ENCODE measurements around the gene FCHO2. TPM values are rescaled to one million over a fixed set of nuclear protein-coding genes. Genes with fewer than 3 reads are reported as not detected.
"Not testable (repeated sequence)": the region's sequence is repeated elsewhere in the genome, so short reads cannot be mapped to it uniquely, and the experiment has no call there.

FCHO2 gene
- total RNA-seq, 1 donor from 2014 or later, result 13.3 TPM

- Mint-ChIP-seq H3K36me3 (ENCODE audit: unreplicated experiment) (no peaks in the 10 kb centered on the region), H3K4me3 (ENCODE audit: unreplicated experiment) (no peak overlapping the region), H3K9me3 (ENCODE audit: unreplicated experiment) (peaks cover 10% of the 10 kb centered on the region), H3K27me3 (ENCODE audit: unreplicated experiment) (peaks cover 6% of the 10 kb centered on the region), H3K27ac (ENCODE audit: unreplicated experiment) (no peak overlapping the region), H3K4me1 (ENCODE audit: low read depth, unreplicated experiment) (no peaks in the 10 kb centered on the region)
- TF ChIP-seq, protein P1, sequence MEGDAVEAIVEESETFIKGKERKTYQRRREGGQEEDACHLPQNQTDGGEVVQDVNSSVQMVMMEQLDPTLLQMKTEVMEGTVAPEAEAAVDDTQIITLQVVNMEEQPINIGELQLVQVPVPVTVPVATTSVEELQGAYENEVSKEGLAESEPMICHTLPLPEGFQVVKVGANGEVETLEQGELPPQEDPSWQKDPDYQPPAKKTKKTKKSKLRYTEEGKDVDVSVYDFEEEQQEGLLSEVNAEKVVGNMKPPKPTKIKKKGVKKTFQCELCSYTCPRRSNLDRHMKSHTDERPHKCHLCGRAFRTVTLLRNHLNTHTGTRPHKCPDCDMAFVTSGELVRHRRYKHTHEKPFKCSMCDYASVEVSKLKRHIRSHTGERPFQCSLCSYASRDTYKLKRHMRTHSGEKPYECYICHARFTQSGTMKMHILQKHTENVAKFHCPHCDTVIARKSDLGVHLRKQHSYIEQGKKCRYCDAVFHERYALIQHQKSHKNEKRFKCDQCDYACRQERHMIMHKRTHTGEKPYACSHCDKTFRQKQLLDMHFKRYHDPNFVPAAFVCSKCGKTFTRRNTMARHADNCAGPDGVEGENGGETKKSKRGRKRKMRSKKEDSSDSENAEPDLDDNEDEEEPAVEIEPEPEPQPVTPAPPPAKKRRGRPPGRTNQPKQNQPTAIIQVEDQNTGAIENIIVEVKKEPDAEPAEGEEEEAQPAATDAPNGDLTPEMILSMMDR (IDR thresholded peaks at IDR 0.05; ENCODE audit: partially characterized antibody, unreplicated experiment), result no peak
- DNase-seq, result no peak
These were observed 34.0 kb upstream of the FCHO2 start for GRCh38 chr5:72921886-72922285.

GRCh38 chr5:72922422-72922821, 33.4 kb upstream of the FCHO2 start:
- Mint-ChIP-seq H3K9me3 (ENCODE audit: unreplicated experiment) (peaks cover 12% of the 10 kb centered on the region), H3K4me1 (ENCODE audit: low read depth, unreplicated experiment) (no peaks in the 10 kb centered on the region), H3K27ac (ENCODE audit: unreplicated experiment) (no peak overlapping the region), H3K4me3 (ENCODE audit: unreplicated experiment) (no peak overlapping the region), H3K27me3 (ENCODE audit: unreplicated experiment) (peaks cover 6% of the 10 kb centered on the region), H3K36me3 (ENCODE audit: unreplicated experiment) (no peaks in the 10 kb centered on the region)
- no peak for DNase-seq
- TF ChIP-seq, protein P1 (IDR thresholded peaks at IDR 0.05; ENCODE audit: partially characterized antibody, unreplicated experiment), result no peak

- DNase-seq, result no peak
- Mint-ChIP-seq H3K4me1 (ENCODE audit: low read depth, unreplicated experiment) (no peaks in the 10 kb centered on the region), H3K27me3 (ENCODE audit: unreplicated experiment) (peaks cover 8% of the 10 kb centered on the region), H3K36me3 (ENCODE audit: unreplicated experiment) (no peaks in the 10 kb centered on the region), H3K9me3 (ENCODE audit: unreplicated experiment) (peaks cover 10% of the 10 kb centered on the region), H3K4me3 (ENCODE audit: unreplicated experiment) (no peak overlapping the region), H3K27ac (ENCODE audit: unreplicated experiment) (no peak overlapping the region)
- TF ChIP-seq, protein P1 (IDR thresholded peaks at IDR 0.05; ENCODE audit: partially characterized antibody, unreplicated experiment), result no peak
These were observed 30.4 kb upstream of the FCHO2 start for GRCh38 chr5:72925336-72926010.

GRCh38 chr5:72932686-72933085, 23.2 kb upstream of the FCHO2 start:
- not testable (repeated sequence) for H3K4me3 Mint-ChIP-seq (ENCODE audit: unreplicated experiment); H3K4me1 Mint-ChIP-seq (ENCODE audit: low read depth, unreplicated experiment); DNase-seq; H3K27ac Mint-ChIP-seq (ENCODE audit: unreplicated experiment); H3K27me3 Mint-ChIP-seq (ENCODE audit: unreplicated experiment); H3K36me3 Mint-ChIP-seq (ENCODE audit: unreplicated experiment); H3K9me3 Mint-ChIP-seq (ENCODE audit: unreplicated experiment)

DNA sequence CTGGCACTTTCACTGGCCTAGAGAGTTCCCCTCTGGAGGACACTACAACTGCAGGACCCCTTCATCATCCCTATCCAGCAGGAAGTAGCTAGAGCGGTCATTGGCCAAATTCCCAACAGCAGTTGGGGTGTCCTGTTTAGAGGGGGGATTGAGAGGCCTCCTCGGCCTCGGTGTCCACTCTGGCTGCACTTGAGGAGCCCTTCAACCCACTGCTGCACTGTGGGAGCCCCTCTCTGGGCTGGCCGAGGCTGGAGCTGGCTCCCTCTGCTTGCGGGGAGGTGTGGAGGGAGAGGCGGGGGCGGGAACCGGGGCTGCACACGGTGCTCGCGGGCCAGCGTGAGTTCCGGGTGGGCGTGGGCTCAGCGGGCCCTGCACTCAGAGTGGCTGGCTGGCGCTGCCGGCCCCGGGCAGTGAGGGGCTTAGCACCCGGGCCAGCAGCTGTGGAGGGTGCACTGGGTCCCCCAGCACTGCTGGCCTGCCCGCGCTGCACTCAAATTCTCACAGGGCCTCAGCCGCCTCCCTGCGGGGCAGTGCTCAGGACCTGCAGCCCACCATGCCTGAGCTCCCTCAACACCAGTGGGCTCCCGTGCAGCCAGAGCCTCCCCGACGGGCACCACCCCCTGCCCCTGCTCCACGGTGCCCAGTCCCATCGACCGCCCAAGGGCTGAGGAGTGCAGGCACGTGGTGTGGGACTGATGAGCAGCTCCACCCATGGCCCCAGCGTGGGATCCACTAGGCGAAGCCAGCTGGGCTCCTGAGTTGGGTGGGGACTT, 20.7 kb upstream of the FCHO2 start:
- not testable (repeated sequence) for H3K4me1 Mint-ChIP-seq (ENCODE audit: low read depth, unreplicated experiment); DNase-seq; H3K36me3 Mint-ChIP-seq (ENCODE audit: unreplicated experiment); H3K4me3 Mint-ChIP-seq (ENCODE audit: unreplicated experiment); H3K27ac Mint-ChIP-seq (ENCODE audit: unreplicated experiment); H3K9me3 Mint-ChIP-seq (ENCODE audit: unreplicated experiment); H3K27me3 Mint-ChIP-seq (ENCODE audit: unreplicated experiment)

DNA sequence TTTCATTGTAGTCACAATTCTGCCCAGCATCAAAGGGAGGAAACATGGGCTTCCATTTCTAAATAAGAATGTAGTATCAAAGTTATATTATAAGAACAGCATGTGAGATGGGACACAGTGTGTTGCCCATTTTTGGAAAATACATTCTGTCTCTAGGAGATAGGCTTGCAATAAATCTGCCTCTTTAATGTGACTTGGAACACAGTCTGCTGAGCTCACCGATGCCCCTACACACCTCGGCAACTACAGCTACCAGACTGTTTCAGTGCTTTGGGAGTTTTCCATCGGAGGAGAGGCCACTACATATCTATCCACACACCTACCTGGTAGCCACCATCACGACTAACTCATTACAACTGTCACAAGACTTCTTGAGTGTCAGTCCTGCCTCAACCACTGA, 18.9 kb upstream of the FCHO2 start:
- H3K27ac Mint-ChIP-seq (ENCODE audit: unreplicated experiment), result no peak overlapping the region
- no peaks in the 10 kb centered on the region for H3K27me3 Mint-ChIP-seq (ENCODE audit: unreplicated experiment)
- H3K36me3 Mint-ChIP-seq (ENCODE audit: unreplicated experiment), result peaks cover 5% of the 10 kb centered on the region
- H3K9me3 Mint-ChIP-seq (ENCODE audit: unreplicated experiment), result peaks cover 8% of the 10 kb centered on the region
- no peaks in the 10 kb centered on the region for H3K4me1 Mint-ChIP-seq (ENCODE audit: low read depth, unreplicated experiment)
- TF ChIP-seq, protein P1 (IDR thresholded peaks at IDR 0.05; ENCODE audit: partially characterized antibody, unreplicated experiment), result no peak
- no peak for DNase-seq
- no peak overlapping the region for H3K4me3 Mint-ChIP-seq (ENCODE audit: unreplicated experiment)

Measured in glutamatergic neuron (in vitro differentiated cells).